ENCODE measurements around the gene FMNL2.

FMNL2 gene

DNA sequence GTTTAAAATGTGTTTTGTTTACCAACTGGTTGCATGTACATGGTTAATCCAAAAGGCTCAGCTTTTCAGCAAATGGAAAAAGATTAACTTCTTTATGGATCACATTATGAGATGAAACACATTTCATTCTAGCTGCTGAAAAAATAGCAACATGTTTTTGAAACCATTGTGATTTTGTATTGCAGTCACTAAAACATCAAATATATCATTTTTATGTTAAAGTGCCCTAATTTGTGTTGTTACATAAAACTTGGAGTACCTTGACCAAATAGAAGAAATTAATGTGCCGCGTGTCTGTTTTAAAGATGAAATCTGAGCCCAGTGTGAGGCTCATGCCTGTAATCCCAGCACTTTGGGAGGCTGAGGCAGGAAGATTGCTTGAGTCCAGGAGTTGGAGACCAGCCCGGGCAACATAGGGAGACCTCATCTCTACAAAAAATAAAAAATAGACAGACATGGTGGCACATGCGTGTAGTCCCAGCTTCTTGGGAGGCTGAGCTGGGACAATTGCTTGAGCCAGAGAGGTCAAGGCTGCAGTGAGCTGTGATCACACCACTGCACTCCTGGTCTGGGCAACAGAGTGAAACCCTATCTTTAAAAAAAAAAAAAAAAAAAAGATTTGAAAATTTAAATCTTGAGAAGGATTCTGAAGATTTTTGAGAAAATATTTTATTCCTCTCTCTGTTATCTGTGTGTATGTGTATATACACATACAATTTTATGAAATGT is 96.6 kb downstream of the FMNL2 start:
- no peak for DNase-seq

DNA sequence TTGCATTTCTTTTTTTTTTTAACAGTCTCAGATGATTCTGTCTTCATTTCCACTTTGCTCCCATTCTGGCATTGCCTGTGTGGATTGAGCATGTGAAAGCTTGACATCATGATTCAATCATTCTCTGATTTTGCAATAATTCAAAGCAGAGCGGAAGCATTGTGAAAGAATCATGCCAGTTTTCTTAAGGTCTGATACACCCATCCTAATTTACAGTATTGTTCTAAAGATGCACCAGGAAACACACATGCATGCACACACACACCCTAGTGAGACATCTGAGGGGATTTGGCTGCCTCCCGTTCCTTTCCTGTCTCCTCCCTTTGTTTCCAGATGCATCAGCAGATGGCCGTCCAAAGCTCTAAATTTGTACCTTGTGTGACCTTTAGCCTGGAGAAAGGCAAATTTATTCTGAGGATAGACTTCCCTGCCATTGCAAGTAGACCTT is 97.3 kb downstream of the FMNL2 start:
- DNase-seq, result no peak

DNA sequence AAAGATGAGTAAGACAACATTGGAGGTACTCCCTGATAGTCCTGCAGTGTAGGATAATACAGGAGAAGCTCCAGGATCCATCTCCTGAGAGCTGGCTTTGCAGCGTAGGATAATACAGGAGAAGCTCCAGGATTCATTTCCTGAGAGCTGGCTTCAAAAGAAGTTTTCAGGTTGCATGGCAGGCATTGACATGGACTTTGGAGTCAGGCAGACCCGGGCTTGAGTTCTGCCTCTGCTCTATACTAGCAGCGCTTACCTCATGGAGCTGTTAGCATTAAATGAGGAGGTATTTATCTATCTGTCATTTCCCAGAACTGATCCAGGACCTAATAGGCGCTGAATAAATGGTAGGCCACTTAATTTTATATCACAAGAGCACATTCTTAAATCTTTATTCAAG is 97.8 kb downstream of the FMNL2 start:
- no peak for DNase-seq

DNA sequence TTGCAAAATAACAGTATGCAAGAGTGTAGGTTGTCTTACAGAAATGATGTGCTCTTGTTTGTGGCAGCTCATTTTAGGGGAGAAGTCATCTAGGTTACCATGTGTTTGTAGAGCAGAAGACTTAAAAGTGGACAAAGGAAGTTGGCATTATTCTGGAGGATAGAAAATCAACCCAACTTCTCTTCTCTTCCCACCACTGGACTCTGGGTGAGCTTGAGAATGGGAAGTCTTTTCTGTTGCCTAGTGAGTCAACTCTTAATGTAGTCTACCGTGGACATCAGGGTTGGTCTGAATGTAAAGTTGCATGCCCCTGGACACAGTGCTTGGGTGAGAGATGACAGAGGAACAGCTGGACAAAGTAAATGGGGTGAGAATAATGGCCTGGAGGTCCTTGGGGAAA is 98.3 kb downstream of the FMNL2 start:
- no peak for DNase-seq

DNA sequence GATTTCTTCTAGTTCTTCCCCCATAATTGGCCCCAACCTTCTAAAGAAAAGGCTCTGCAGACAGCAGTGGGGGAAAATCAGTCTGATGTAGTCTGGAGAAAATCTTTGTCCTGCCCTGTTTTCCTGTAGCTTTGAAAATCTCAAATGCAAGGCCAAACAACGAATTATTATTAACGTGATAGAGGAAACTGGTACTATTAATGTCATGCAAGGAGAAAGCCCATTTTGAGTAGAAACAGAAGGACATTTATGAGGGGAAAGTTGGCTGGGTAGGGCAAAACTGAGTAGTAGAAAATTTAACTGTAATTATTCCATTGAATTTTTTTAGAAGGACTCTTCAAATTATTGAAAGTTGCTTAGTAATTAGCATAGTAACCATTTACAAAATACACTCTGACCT is 98.8 kb downstream of the FMNL2 start:
- DNase-seq, result no peak

DNA sequence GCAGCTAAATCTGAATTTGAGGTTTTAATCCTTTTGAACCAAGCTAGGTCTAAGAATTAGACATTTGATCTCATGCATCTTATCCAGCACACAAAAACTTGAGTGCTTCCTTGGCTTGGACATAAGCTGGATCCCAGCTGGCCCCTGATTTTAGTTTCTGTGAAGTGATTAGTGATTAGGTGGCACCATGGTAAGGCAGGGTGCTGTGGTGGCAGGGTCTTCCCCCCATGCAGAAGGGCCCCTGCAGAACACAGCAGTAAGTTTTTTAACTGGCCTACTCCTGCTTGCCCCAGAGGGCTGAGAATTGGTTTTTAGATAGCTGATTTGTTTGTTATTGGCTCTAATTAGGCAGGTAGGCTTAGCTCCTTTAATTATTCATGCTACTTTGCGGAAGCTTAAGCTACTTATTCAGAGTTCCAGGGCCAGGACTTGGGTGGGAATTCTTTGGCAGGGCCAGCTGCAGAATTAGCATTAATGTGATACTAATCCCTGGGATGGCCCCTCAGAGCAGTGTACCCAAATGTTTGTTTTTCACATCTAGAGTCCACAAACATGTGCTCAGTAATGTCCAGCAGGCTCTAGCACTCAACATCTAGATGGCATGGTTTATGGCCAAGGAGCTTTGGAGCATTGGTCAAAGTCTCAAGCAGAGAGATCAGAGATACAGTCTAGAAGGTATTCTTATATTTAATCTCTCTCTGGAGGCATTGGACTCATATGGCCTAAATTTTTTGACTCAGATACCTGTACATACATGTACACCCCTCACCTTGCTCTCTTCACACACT is 99.6 kb downstream of the FMNL2 start:
- DNase-seq, result no peak

DNA sequence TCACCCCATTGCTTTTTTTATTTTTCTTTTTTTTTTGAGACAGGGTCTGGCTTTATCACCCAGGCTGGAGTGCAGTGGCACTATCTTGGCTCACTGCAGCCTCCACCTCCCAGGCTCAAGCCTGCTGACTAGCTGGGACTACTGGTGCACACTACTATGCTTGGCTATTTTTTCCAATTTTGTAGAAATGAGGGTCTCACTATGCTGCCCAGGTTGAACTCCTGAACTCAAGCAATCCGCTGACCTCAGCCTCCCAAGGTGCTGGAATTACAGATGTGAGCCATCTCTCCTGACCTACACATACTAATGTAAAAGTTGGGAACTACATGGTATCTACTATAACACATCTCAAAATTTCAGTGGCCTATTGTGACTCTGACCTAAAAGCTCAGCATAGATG is 101.2 kb downstream of the FMNL2 start:
- no peak for DNase-seq

DNA sequence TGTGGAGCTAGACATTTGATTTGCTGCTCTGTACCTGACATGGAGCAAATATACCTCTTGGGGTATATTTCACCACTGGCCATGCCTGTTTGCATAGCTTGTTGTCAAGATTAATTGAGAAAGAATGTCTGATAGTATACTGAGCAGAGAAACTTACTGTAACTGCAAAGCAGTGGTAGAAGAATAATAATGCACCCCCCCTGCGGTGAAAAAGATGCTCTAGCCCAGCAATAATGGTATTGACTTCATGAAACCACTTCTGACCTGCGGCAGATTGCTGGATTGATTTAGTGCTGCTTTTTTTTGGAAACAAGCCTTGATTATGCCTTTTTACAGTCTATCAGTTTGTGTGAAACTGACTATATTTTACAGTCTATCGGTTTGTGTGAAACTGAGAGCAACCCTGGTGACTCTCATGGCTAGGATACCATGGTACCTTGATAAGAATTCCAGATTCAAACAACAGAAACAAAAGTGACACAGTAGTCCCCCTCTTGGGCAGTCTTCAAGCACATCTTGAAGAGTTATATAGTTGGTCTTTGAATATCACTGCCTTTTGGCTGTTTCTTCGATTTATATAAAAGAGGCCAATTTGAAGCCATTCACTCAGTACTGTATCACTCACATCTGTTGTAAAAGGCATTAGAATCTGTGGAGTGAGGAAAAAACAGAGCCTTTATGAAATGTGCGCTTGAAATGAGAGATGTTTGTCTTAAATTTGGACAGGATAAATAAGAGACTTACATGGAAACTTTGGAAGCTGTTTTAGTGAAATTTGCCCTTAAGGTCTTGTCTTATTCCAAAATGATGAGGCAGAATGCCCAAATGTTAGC is 102.5 kb downstream of the FMNL2 start:
- DNase-seq, result no peak

DNA sequence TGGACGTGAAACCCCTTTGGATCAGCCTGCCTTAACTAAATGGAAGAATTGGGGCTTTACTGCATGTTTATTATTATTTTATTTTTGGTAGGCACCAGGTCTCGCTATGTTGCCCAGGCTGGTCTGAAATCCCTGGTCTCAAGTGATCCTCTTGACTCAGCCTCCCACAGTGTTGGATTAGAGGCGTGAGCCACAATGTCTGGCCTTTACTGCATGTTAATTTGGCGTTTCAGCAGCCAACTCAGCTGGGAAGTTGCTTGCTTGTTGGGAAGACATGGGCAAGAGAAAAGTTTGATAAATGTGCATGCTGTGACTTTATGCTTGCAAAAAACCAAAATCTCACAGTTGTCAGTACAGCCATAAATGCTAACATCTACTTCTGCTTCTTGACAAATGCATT is 105.1 kb downstream of the FMNL2 start:
- no peak for DNase-seq

DNA sequence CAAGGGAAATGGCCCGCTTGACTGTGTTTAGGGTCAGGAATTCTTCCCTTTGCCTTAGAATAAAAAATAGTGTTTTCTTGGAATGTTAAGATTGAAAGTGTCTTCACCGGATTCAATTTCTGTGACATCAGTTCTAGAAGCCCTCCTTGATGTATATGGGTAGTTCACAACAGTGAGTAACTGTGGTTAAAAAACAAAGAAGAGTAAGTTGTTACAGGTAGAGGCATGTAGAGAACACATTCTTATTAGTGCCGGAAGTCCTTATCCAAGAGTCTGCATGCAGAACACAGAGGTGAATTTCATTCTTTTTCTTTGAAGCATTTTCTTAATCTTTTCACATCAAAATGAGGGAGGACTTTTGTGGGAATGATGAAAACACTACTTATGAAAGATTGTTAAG is 105.5 kb downstream of the FMNL2 start:
- DNase-seq, result no peak

DNA sequence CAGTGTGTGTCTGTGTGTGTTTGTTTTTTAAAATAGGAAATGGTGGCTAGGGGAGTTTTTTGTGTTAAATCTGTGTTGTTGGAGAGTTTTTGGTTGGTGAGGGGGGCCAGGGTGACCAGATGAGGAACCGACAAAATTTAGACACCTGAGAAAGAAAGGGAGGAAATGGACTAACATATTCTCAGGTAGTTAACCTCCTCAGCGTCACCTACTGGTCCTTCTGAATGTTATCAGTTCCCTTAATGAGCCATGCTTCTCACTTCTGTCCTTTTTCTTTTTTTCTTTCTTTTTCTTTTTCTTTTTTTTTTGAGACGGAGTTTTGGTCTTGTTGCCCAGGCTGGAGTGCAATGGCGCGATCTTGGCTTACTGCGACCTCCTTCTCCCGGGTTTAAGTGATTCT is 107.0 kb downstream of the FMNL2 start:
- no peak for DNase-seq

DNA sequence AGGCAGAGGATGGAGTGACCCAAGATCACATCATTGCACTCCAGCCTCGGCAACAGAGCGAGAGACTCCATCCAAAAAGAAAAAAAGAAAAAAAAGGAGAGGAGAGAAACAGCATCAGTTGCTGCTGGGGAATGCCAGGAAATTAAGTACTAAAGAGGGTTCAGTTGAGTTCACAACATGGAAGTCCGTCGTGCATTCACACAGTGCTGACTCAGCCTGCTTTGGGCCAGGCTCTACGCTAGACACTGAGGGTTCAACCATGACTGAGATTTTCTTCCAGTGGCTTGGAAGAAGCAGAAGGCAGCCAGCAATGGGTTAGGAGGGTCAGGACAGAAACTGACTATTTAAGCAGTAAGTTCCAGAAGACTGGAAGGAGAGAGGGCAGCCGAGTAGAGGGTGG is 108.8 kb downstream of the FMNL2 start:
- DNase-seq, result no peak

DNA sequence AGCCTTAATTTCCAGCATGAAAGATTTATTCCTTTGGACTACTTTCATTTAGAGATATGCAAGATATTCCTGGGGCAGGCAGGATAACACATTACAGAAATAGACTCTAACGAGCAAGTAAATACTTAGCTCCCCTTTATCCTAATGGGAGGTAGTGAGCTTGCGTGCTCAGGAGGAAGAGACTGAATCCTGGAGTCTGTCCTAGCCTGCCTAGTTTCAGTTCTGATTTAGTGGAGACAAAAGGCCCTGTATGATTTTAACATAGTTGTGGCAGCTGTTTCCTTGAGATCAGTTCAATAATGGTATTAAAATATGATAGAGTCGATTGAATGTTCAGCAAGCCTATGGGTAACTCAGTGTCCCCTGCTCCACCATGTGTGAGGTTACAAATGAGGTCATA is 109.5 kb downstream of the FMNL2 start:
- DNase-seq, result no peak

DNA sequence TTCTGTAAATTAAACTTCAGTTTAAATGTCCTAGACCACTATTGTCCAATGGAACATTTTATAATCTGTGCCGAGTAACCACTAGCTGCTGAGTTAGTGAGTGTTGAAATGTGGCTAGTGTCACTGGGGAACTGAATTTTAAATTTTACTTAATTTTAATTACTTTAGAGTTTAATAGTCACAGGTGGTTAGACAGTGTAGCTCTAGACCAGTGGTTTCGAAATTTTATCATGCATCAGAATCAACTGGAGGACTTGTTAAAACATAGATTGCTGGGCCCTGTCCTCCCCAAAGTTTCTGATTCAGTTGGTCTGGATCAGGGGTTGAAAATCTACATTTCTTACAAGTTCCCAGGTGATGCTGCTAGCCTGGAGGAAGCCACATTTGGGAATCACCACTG is 110.4 kb downstream of the FMNL2 start:
- DNase-seq, result no peak

DNA sequence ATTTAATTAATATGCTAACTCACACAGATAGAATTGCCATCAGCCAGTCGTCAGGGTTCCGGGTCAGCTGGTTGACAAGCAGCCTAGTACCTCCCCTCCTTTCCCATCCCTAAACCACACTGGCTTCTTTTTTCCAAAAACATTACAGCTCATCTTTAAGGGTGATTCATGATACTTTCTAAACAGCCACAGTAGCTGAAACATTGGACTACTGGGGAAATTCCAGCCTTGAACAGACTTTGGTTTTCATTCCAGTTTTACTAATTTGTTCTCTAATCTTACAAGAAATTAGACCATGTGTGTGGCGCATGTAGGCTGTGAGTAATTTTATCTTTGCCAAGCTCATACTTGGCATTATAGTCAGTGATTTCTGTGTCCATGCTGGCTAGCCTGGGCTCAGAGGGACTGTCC is 110.8 kb downstream of the FMNL2 start:
- no peak for DNase-seq

DNA sequence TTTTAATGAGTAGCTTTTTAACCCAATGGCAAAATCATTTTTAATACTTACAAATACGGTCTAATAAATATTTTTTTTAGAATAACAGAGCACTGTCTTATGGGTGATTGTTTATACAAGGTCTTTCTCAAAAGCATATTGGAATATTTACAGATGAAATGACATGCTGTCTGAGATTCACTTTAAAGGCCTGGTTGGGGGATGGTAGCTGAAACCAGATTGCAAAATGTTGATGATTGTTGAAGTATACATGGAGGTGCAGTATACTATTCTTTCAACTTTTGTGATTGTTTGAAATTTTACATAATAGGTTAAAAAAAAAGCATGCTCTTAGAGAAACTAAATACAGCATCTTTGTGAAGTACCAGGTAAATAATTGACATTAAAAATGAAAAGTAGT is 111.2 kb downstream of the FMNL2 start:
- DNase-seq, result no peak

DNA sequence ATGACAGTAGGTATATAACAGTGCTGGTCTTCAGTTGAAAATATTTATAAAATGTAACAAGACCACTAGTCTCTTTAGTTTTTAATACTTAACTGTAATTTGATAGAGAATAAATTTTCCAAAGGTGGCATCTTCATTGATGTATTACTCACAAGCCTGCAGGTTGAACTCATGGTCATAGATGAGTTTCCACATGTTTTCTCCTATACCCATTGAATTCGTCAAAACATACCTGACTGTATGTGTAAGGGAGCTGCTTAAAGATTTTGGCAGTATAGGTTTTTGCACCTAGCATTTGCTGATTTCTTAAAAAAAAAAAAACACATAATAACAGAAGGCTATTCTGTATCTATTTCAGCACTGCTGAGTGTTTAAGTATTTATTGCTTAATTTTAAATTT is 112.9 kb downstream of the FMNL2 start:
- no peak for DNase-seq

DNA sequence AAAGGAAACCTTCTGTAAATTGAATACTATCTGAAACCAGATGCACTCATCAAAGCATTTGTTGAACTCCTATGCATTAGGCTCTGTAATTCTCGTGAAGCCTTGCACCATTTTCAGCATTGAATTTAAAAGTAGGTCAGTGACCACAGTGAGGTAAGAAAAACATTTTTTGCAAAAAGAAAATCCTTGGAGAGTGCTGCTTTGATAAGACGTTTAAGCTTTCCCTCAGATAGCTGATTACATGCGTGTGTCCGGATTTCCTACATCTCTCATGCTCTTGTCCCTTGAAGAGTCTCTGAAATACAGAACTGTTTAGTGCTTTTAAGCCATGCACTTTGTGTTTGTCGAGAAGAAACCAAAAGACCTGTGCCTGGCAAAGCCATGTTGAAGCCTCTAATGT is 113.6 kb downstream of the FMNL2 start:
- no peak for DNase-seq

DNA sequence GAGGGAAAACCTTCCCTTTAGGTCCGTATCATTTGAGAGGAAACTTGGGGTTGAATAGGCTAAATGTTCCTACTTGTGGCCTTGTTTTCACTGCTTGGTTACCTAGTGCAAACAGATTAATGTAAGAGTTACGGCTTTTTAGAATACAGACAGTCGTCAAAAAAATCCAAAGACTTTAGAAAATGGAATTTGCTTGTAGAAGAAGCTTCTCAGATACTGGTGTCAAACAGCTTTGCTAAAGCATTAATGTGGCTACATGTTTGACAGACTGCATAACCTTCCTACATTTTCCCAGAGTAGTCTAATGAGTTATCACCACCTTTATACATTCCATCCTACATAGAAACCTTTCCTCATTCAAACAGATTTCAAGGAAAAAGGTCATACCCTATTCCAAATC is 114.6 kb downstream of the FMNL2 start:
- no peak for DNase-seq

DNA sequence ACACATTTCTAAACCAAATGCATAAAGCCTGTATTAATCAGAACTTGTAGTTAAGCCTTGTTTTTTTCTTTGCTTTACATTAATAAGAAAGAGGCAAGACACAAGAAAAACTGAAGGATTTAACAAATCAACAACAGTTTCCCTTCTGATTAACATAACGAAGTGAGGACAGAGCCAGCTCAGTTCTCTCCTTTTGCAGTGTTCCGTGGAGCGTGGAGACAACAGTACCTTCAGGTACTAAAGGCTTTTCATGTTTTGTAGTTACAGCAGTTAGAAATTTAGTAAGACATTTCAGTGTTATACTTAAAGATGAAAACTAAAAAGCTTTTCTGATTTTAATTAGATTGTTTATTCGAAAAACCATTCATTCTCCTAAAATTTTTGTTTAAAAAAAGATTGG is 115.2 kb downstream of the FMNL2 start:
- no peak for DNase-seq

DNA sequence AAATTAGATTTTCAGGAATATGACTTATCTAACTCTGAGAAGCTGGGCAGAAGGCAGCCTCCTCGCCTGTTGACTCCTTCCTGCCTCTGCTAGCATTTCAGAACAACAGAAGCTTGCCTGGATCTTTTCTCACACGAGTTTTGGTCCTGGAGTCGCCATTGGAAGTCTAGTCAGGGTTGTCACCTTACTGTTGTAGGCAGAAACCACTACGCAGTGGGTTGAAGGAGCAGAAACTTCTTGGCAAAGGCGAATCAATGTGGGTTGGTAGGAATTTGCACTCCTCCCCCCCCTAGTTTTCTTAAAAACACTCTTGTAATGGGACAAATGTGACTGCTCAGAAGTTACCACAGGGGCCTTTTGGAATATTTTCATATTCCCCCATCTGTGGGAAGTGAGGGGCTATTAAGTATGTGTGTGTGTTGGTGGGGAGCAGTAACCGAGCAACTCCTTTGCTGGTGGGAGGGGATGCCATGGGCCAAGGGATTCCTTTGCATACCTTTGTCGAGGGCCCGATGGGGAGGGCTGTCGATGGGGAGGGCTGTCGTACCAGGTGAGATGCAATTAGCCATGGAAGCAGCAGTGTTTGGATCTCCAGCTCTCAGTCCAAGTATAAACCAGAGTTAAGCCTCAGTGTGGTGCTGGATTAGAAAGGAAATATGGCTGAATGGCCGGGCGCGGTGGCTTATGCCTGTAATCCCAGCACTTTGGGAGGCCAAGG is 117.4 kb downstream of the FMNL2 start:
- DNase-seq, result no peak

DNA sequence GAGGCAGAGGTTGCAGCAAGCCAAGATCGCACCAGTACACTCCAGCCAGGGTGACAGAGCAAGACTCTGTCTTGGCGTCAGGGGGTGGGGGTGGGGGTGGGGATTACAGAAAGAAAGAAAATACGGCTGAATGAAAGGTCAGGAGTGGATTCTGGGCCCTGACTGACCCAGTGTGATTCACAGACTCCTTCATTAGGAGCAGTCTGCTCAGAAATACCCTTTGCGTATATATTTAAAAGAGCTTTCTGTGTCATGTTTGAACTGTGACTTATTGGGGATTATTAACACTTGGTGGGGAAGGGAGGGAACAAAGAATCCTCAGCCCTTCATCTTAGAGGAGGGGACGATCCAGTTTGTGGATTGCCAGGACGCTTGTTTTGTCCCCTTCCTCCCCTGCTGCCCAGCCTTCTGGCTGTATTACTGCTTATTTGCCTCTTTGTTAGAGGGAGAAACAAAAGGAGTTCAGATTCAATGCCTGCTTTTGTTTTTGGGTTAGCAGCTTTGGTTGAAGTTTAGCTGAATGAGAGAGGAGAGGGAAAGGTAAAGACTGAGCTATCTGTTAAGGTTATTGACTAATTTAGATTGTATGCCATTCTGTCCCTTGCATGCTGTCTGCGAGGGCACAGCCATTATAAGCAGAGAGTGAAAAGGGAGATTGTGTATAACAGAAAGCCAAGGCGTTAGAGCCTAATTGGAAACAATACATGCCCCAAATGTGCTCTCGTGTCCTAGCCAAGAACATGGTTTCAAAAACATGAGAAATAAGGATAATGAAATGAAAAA is 118.3 kb downstream of the FMNL2 start:
- no peak for DNase-seq

Measured in NCI-H146 (cell line).